ENCODE results near the gene FAM170B. TPM values are rescaled to one million over a fixed set of nuclear protein-coding genes. Genes with fewer than 3 reads are reported as not detected.

Gene FAM170B
- total RNA-seq, 2 experiments from 2014 or later, result not detected

GRCh38 chr10:49083261-49083660, 50.6 kb downstream of the FAM170B start:
- ChIA-PET CTCF (no interaction called here), POLR2A (no interaction called here)
- Mint-ChIP-seq H3K27me3 (ENCODE audit: low read depth) (peaks cover 16% of the 10 kb centered on the region), H3K27ac (no peak overlapping the region), H3K36me3 (ENCODE audit: low read depth) (no peaks in the 10 kb centered on the region), H3K4me3 (no peak overlapping the region), H3K9me3 (ENCODE audit: insufficient read depth) (peaks cover 13% of the 10 kb centered on the region), H3K4me1 (ENCODE audit: low read depth) (peaks cover 10% of the 10 kb centered on the region)
- ATAC-seq, result no peak
- DNase-seq, result no peak

- H3K4me1 Mint-ChIP-seq (ENCODE audit: low read depth), result peaks cover 10% of the 10 kb centered on the region
- peaks cover 13% of the 10 kb centered on the region for H3K9me3 Mint-ChIP-seq (ENCODE audit: insufficient read depth)
- POLR2A ChIA-PET, result no interaction called here
- peaks cover 16% of the 10 kb centered on the region for H3K27me3 Mint-ChIP-seq (ENCODE audit: low read depth)
- H3K4me3 Mint-ChIP-seq, result no peak overlapping the region
- H3K36me3 Mint-ChIP-seq (ENCODE audit: low read depth), result no peaks in the 10 kb centered on the region
- CTCF ChIA-PET, result no interaction called here
- no peak overlapping the region for H3K27ac Mint-ChIP-seq
- ATAC-seq (no peak), DNase-seq (no peak)
Observed at GRCh38 chr10:49082766-49083165, 51.1 kb downstream of the FAM170B start.

GRCh38 chr10:49081547-49082275, 52.1 kb downstream of the FAM170B start:
- peaks cover 20% of the 10 kb centered on the region for H3K27me3 Mint-ChIP-seq (ENCODE audit: low read depth)
- peaks cover 19% of the 10 kb centered on the region for H3K4me1 Mint-ChIP-seq (ENCODE audit: low read depth)
- H3K4me3 Mint-ChIP-seq, result no peak overlapping the region
- H3K9me3 Mint-ChIP-seq (ENCODE audit: insufficient read depth), result peaks cover 4% of the 10 kb centered on the region
- no peak overlapping the region for H3K27ac Mint-ChIP-seq
- no peaks in the 10 kb centered on the region for H3K36me3 Mint-ChIP-seq (ENCODE audit: low read depth)
- ChIA-PET POLR2A (no interaction called here), CTCF (interaction anchor here (1.6 kb wide), 1 partner anchor 424 kb away, joined by 6 read pairs; no protein-coding TSS in a partner anchor)
- ATAC-seq (no peak), DNase-seq (no peak)

Other genes starting within 250 kb of the FAM170B start
- gene LRRC18, start 194.2 kb downstream of the FAM170B start, total RNA-seq, result under 1 TPM in 1 of 2 experiments, not detected in 1; 0.16 TPM
- gene VSTM4, start 18.5 kb downstream of the FAM170B start, total RNA-seq, result not detected
- gene TMEM273, start 54.4 kb upstream of the FAM170B start, total RNA-seq, result 10 to 100 TPM; 24.4 to 25.6 TPM
- gene C10orf71, start 165.1 kb upstream of the FAM170B start, total RNA-seq, result not detected

Measured in activated CD8-positive, alpha-beta T cell treated with anti-CD3 and anti-CD28 coated beads, Interleukin-2, amount 10 ng/mL, durations not matched to agents 7 days and 5 days (primary cell).